K562 (cell line): ENCODE measurements around the gene GPNMB. TPM values are rescaled to one million over a fixed set of nuclear protein-coding genes. Genes with fewer than 3 reads are reported as not detected.
A peak's percentile ranks its signal among the peaks of the same experiment; 100 is the strongest.

ENCODE experiments used
- ATAC-seq: fragments of 200-7000 bp; cut with Tn5 transposase; 3 replicates; pipeline ENCODE4 v1.9.1; 2020; ENCODE audit warnings: moderate library complexity
- BruUV-seq: library from RNA; stranded (reverse); fragments of 400-500 nt; replicated peaks from 2 replicates; lab custom pipeline; 2021; lab: Mats Ljungman, UMichigan
- CTCF ChIA-PET: fragments of 300-600 bp; formaldehyde crosslinking; extraction: SDS; loops from one replicate; lab custom pipeline; 2021; ENCODE audit warnings: low intra/inter-chr PET ratio; lab: Yijun Ruan, JAX
- POLR2A ChIA-PET: fragments of 300-600, 350-650 bp; sonication (Branson Sonifier 250); formaldehyde crosslinking; extraction: SDS; loops from one replicate; lab custom pipeline; 2021; ENCODE audit warnings: antibody characterized with exemption, inconsistent platforms; lab: Yijun Ruan, JAX
- DNase-seq, 4 experiments: peaks; one replicate each; pipeline versions ENCODE4 v3.0.0 to v3.0.0-alpha.2; 2011 to 2018; ENCODE audit warnings: low spot score in 3 of 4, mixed read lengths in 3 of 4; ENCODE audit errors: extremely low read depth in 1 of 4
- FAIRE-seq: peaks from 2 replicates; lab custom pipeline; 2011; peaks lifted over from hg19 to GRCh38; lab: Jason Lieb, UNC
- H2AFZ ChIP-seq: 2 replicates; pipeline ENCODE4 v1.6.0; 2011; ENCODE audit warnings: low read depth, low read length, control low read depth, inconsistent platforms
- H3K27ac ChIP-seq: fragments of 200-600 bp; 3 replicates; pipeline ENCODE4 v1.8.0; 2011; ENCODE audit warnings: low read depth, mild to moderate bottlenecking, control low read depth, inconsistent platforms, low read length, moderate library complexity, mixed read lengths; ENCODE audit errors: extremely low read depth
- H3K27me3 ChIP-seq, 2 experiments: fragments of 300-600 bp in 1 of 2; 2 replicates in 1 of 2; 3 replicates in 1 of 2; pipeline versions ENCODE4 v1.6.0 to v1.8.0; 2011; ENCODE audit warnings: inconsistent platforms in 2 of 2, low read length in 2 of 2, mild to moderate bottlenecking in 1 of 2, mixed read lengths in 1 of 2, moderate library complexity in 1 of 2; ENCODE audit not compliant: control insufficient read depth in 2 of 2, insufficient read depth in 2 of 2
- H3K36me3 ChIP-seq: fragments of 300-600 bp; 3 replicates; pipeline ENCODE4 v1.8.0; 2011; ENCODE audit warnings: mild to moderate bottlenecking, low read length, inconsistent platforms; ENCODE audit not compliant: control insufficient read depth, insufficient read depth
- H3K4me1 ChIP-seq, 2 experiments: fragments of 200-600 bp in 1 of 2; replicated peaks in 1 of 2; 2 replicates in 1 of 2; 3 replicates in 1 of 2; pipeline versions ENCODE4 v1.5.1 to v1.8.0; 2011; ENCODE audit warnings: inconsistent platforms in 2 of 2, low read length in 2 of 2, mild to moderate bottlenecking in 1 of 2, mixed read lengths in 1 of 2, moderate library complexity in 1 of 2; ENCODE audit not compliant: control insufficient read depth in 2 of 2, insufficient read depth in 2 of 2
- H3K4me2 ChIP-seq: 2 replicates; pipeline ENCODE4 v1.6.1; 2011; ENCODE audit warnings: low read length, control low read depth, inconsistent platforms, mixed read lengths; ENCODE audit not compliant: insufficient read depth
- H3K4me3 ChIP-seq: fragments of 200-600 bp; sonication (generic), shearing (Covaris generic); 2 replicates; pipeline ENCODE4 v1.5.1; 2016; ENCODE audit warnings: control low read depth, inconsistent platforms
- H3K79me2 ChIP-seq: fragments of 200-600 bp; 3 replicates; pipeline ENCODE4 v1.8.0; 2011; ENCODE audit warnings: low read length, inconsistent platforms; ENCODE audit not compliant: control insufficient read depth, insufficient read depth
- H3K9ac ChIP-seq, 2 experiments: 2 replicates each; pipeline versions ENCODE4 v1.6.0 to v1.6.1; 2011; ENCODE audit warnings: low read depth in 2 of 2, low read length in 2 of 2, control low read depth in 1 of 2, inconsistent platforms in 1 of 2, mild to moderate bottlenecking in 1 of 2, mixed read lengths in 1 of 2; ENCODE audit not compliant: insufficient read depth in 1 of 2
- H3K9me1 ChIP-seq: one replicate; pipeline ENCODE4 v1.6.0; 2011; ENCODE audit warnings: inconsistent platforms, mild to moderate bottlenecking, low read length, moderate library complexity; ENCODE audit not compliant: control insufficient read depth, insufficient read depth
- H3K9me3 ChIP-seq: replicated peaks from 2 replicates; pipeline ENCODE4 v1.5.1; 2011; ENCODE audit warnings: low read depth, low read length, inconsistent platforms; ENCODE audit not compliant: control insufficient read depth, insufficient read depth
- H4K20me1 ChIP-seq: replicated peaks from 2 replicates; pipeline ENCODE4 v1.6.1; 2011; ENCODE audit warnings: low read length, inconsistent platforms, mixed read lengths; ENCODE audit not compliant: control insufficient read depth, insufficient read depth
- C11orf30 ChIP-seq: fragments of 450-650 bp; IDR thresholded peaks from 2 replicates; pipeline ENCODE4 v1.6.1; 2016; ENCODE audit warnings: low read depth, mild to moderate bottlenecking
- DDX20 ChIP-seq: fragments of 450-650 bp; IDR thresholded peaks from 2 replicates; pipeline ENCODE4 v1.6.1; 2016; ENCODE audit warnings: missing genetic modification characterization, low read depth, mild to moderate bottlenecking, missing compliant biosample characterization, moderate library complexity
- FOXA1 ChIP-seq: fragments of 450-650 bp; IDR thresholded peaks from 2 replicates; pipeline ENCODE4 v1.6.1; 2016; ENCODE audit warnings: mild to moderate bottlenecking, borderline replicate concordance
- MAFF ChIP-seq: IDR thresholded peaks from 2 replicates; pipeline ENCODE4 v1.6.1; 2012; ENCODE audit warnings: low read length, improper control_type of control experiment
- MAFG ChIP-seq: fragments of 450-650 bp; conservative IDR thresholded peaks from 2 replicates; pipeline ENCODE4 v1.6.1; 2016; ENCODE audit warnings: missing genetic modification characterization, missing compliant biosample characterization
- MAFK ChIP-seq: IDR thresholded peaks from 2 replicates; pipeline ENCODE4 v1.6.1; 2011; ENCODE audit warnings: low read length, improper control_type of control experiment
- NFE2 ChIP-seq: IDR thresholded peaks from 2 replicates; pipeline ENCODE4 v1.6.1; 2014; ENCODE audit warnings: antibody characterized with exemption, low read depth
- NFRKB ChIP-seq: fragments of 450-650 bp; IDR thresholded peaks from 2 replicates; pipeline ENCODE4 v1.6.1; 2016; ENCODE audit warnings: low read depth
- TAF9B ChIP-seq: fragments of 450-650 bp; IDR thresholded peaks from 2 replicates; pipeline ENCODE4 v1.6.1; 2018; ENCODE audit warnings: mild to moderate bottlenecking; ENCODE audit not compliant: partially characterized antibody
- TRIM25 ChIP-seq: fragments of 450-650 bp; IDR thresholded peaks from 2 replicates; pipeline ENCODE4 v1.7.0; 2016; ENCODE audit warnings: borderline replicate concordance
- ZBTB43 ChIP-seq: sonication (generic); formaldehyde crosslinking; IDR thresholded peaks from 2 replicates; pipeline ENCODE4 v1.8.0; 2023; ENCODE audit warnings: mild to moderate bottlenecking, missing genetic modification reagents
- ZNF316 ChIP-seq: fragments of 450-650 bp; IDR thresholded peaks from 2 replicates; pipeline ENCODE4 v1.6.1; 2016
- WGBS: fragments of 100-300 bp; shearing (Covaris generic); methylation state at CpG from one replicate; pipeline ENCODE4 v1.1.6; 2016; ENCODE audit warnings: low coverage, mixed read lengths; ENCODE audit not compliant: insufficient coverage; ENCODE audit errors: missing lambda C conversion rate; 5-methylcytosine and 5-hydroxymethylcytosine counted together
- in situ Hi-C: fragments of 300-500 bp; cut with MboI; formaldehyde crosslinking; loops from 4 replicates; pipeline ENCODE4 v1.15.0; 2018; ENCODE audit warnings: inconsistent platforms, mixed read lengths
- intact Hi-C: fragments of 100-400 bp; cut with micrococcal nuclease; formaldehyde crosslinking; loops from 2 replicates; pipeline ENCODE4 v1.14.2; 2022
- polyA plus RNA-seq, 8 experiments: library from polyadenylated mRNA; depleted of rRNA in 4 of 8; stranded (reverse) in 5 of 8; unstranded in 3 of 8; fragments of >200 nt; fragmentation: Nextera tagmentation in 2 of 8; fragmentation: Illumina TruSeq in 1 of 8; extraction: Ambion mirVana in 2 of 8; extraction: Trizol in 1 of 8; gene quantifications; 2 replicates each; pipeline versions ENCODE4 v1.2.1 to v1.2.3, GENCODE V29; 2011 to 2014; ENCODE audit warnings: inconsistent platforms in 1 of 8, missing spikeins in 1 of 8
- total RNA-seq, 7 experiments: library from RNA; depleted of rRNA in 6 of 7; stranded (reverse); fragments of >200 nt in 6 of 7; fragmentation: Illumina TruSeq in 2 of 7; extraction: Trizol in 2 of 7; gene quantifications; 2 replicates each; pipeline versions ENCODE4 v1.2.1 to v1.2.3, GENCODE V29; 2011 to 2021; ENCODE audit warnings: low replicate concordance in 1 of 7

The GPNMB gene
- total and polyA plus RNA-seq, 9 of the 15 experiments (the other 6 are each of a cell fraction or from before 2014, with no cell fraction given) = 0.15 to 0.72 (median 0.33) TPM

GRCh38 chr7:23235813-23236221 is 10.8 kb upstream of the GPNMB start (continued):
- TF ChIP-seq ZBTB43 (no peak), DDX20 (tag) (no peak), NFRKB (no peak)

- H3K27me3 ChIP-seq = no peaks in the 10 kb centered on the region
- H3K9me1 ChIP-seq = no peaks in the 10 kb centered on the region
- intact Hi-C loops = no loop called here
- no peak overlapping the region for H3K27ac ChIP-seq
- no peaks in the 10 kb centered on the region for H3K36me3 ChIP-seq
- H3K4me3 ChIP-seq = no peak overlapping the region
- peak; percentile 38; the same call in 1 of the 2 replicates for TF ChIP-seq NFE2
- TF ChIP-seq MAFK = peak; percentile 85
- peak; percentile 85 for TF ChIP-seq MAFG (tag)
- TF ChIP-seq TAF9B = no peak
- TF ChIP-seq FOXA1 = no peak
- peak; percentile 92 for TF ChIP-seq C11orf30
- no peak for TF ChIP-seq TRIM25
- TF ChIP-seq MAFF = peak; percentile 80
- peak; percentile 93 for TF ChIP-seq ZNF316
- H3K4me1 ChIP-seq = peaks cover 0 to 17% of the 10 kb centered on the region in 2 experiments; a peak in 2 of 5 replicates
- in situ Hi-C loops = no loop called here
- FAIRE-seq = no peak
- WGBS = 41% methylated on average over 3 of the region's 3 CpGs
- ChIA-PET POLR2A (interaction anchor here (0.6 to 1.3 kb wide), 5 partner anchors 9 to 122 kb away, joined by 3 to 4 read pairs (median 3); no protein-coding TSS in a partner anchor), CTCF (no interaction called here)
- no peaks in the 10 kb centered on the region for H4K20me1 ChIP-seq
- no peaks in the 10 kb centered on the region for H3K9me3 ChIP-seq
- H2AFZ ChIP-seq = peak overlapping the region; percentile 2; the same call in 1 of the 2 replicates
- peak; percentile 36; the same call in 1 of the 3 replicates for ATAC-seq
- BruUV-seq = no TSS peak
- H3K4me2 ChIP-seq = no peak overlapping the region
- no peak overlapping the region for H3K9ac ChIP-seq
- H3K79me2 ChIP-seq = no peaks in the 10 kb centered on the region
- peak in 1 of 4 experiments; percentile 41 for DNase-seq
Observed at GRCh38 chr7:23237000-23237399, 9.6 kb upstream of the GPNMB start.
